Choroid plexus epithelial cell (primary cell): Measurements from ENCODE around the gene CD200.
"Not testable (repeated sequence)": the region's sequence is repeated elsewhere in the genome, so short reads cannot be mapped to it uniquely, and the experiment has no call there.

Experiments used
- DNase-seq: peaks from one replicate; pipeline ENCODE4 v3.0.0-alpha.2; 2010; ENCODE audit warnings: low read depth
- H3K4me3 ChIP-seq: 2 replicates; pipeline ENCODE4 v1.5.1; 2011; ENCODE audit warnings: low read depth, mild to moderate bottlenecking, control low read depth, low read length, moderate library complexity
- TF ChIP-seq, protein P1 (sequence below): conservative IDR thresholded peaks from 2 replicates; pipeline ENCODE4 v1.5.1; 2011; ENCODE audit warnings: low read depth, mild to moderate bottlenecking, control low read depth, inconsistent platforms, low read length, moderate library complexity

The CD200 gene

DNA sequence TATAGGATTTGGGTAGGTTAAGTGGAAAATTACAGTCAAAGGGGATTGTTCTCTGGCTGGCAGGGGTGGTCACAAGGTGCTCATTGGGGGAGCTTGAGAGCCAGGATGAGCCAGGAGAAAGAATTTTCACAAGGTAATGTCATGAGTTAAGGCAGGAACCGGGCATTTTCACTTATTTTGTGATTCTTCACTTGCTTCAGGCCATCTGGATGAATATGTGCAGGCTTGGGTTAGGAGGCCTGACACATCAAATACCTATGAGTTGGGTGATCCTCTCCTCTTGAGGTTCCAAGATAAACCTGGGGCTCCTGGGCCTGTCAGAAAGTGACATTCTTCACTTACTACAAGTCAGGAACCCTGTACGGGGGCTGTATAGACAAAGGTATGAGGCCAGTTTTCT is 68.7 kb downstream of the CD200 start:
- TF ChIP-seq, protein P1, sequence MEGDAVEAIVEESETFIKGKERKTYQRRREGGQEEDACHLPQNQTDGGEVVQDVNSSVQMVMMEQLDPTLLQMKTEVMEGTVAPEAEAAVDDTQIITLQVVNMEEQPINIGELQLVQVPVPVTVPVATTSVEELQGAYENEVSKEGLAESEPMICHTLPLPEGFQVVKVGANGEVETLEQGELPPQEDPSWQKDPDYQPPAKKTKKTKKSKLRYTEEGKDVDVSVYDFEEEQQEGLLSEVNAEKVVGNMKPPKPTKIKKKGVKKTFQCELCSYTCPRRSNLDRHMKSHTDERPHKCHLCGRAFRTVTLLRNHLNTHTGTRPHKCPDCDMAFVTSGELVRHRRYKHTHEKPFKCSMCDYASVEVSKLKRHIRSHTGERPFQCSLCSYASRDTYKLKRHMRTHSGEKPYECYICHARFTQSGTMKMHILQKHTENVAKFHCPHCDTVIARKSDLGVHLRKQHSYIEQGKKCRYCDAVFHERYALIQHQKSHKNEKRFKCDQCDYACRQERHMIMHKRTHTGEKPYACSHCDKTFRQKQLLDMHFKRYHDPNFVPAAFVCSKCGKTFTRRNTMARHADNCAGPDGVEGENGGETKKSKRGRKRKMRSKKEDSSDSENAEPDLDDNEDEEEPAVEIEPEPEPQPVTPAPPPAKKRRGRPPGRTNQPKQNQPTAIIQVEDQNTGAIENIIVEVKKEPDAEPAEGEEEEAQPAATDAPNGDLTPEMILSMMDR, result no peak
- no peak for DNase-seq
- H3K4me3 ChIP-seq, result no peak overlapping the region

DNA sequence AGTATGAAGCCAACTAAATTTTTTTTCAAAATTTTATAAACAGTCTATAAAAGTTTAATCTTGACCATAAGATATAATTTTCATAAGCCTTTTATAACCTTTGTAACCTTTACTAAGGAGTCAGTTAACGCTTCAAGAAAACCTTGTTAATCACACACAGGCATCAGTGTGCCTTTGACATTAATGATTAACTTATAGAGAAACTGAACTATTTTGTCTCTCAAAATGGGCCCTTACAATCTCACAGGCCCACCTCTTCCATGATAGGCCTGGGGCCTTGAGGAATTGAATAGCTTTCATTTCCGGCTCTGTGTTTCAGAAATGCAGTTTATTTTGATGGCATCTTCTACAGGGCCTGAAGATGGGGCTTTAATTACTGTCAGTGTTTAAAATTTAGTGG is 70.1 kb downstream of the CD200 start:
- TF ChIP-seq, protein P1, result no peak
- DNase-seq, result no peak
- H3K4me3 ChIP-seq, result no peak overlapping the region

DNA sequence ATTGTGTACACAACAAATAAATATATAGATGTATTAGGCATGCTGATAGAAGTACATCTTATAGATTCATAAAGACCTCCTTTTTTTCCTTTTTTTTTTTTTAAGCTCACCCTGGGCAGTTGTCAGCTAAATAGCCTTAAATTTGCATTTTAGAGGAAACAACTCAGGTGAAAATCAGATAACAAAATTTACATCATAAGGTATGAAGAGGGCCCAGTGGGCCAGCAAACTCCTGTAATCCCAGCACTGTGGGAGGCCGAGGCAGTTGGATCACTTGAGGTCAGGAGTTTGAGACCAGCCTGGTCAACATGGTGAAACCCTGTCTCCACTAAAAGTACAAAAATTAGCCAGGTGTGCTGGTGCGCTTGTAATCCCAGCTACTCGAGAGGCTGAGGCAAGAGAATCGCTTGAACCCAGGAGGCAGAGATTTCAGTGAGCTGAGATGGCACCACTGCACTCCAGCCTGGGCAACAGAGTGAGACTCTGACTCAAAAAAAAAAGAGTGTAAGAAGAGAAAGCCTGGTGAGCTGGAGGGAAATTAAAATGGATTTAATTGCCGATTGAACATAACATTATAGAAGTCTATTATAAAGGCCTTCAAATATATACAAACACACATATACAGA is 72.1 kb downstream of the CD200 start:
- DNase-seq, H3K4me3 ChIP-seq: not testable (repeated sequence)

DNA sequence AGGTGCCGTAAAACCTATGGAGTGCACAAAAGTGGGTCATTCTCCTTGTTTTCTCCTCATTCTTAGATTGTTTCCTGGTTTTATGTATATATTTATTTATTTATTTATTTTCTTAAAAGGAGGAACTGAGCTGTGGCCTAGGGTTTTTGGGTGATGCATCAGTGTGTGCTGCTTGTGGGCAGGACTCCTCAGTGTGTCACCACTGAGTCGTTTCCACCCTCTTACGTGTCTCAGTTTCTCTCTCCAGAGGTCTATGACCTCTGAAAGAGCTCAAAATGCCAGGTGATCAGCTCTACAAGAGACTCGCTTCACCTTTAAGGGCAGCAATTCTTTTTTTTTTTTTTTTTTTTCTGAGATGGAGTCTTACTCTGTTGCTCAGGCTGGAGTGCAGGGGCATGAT is 72.9 kb downstream of the CD200 start:
- TF ChIP-seq, protein P1, result no peak
- H3K4me3 ChIP-seq, result no peak overlapping the region
- DNase-seq, result no peak

DNA sequence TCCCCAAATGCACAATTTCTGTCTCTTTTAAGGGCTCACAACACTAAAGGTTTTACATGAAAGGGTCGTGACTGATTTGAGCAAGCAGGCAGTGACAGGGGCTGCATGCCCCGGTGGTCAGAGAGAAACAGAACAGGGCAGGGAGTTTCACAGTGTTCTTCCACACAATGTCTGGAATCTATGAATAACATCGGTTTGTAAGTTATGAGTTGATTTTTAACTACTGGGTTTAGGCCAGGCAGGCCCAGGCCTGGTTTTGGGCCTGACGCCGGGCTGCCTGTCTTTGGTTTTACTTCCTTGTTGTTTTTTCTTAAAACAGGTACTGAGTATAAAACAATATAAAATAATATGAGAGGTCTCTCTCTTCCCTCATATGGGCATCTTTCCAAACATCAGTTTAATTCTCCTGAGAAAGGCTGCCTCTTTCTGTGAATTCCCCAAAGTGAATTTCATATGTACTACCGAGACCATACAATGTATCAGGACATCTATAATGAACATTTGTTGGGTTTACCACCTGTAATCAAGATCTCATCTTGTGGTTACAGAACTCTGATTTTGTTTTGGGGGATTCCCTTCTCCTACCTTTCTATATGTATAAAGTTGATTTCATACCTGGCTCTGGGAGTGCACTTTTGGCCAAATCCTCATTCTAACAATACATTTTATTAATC is 74.4 kb downstream of the CD200 start:
- no peak overlapping the region for H3K4me3 ChIP-seq
- no peak for DNase-seq
- TF ChIP-seq, protein P1, result no peak

DNA sequence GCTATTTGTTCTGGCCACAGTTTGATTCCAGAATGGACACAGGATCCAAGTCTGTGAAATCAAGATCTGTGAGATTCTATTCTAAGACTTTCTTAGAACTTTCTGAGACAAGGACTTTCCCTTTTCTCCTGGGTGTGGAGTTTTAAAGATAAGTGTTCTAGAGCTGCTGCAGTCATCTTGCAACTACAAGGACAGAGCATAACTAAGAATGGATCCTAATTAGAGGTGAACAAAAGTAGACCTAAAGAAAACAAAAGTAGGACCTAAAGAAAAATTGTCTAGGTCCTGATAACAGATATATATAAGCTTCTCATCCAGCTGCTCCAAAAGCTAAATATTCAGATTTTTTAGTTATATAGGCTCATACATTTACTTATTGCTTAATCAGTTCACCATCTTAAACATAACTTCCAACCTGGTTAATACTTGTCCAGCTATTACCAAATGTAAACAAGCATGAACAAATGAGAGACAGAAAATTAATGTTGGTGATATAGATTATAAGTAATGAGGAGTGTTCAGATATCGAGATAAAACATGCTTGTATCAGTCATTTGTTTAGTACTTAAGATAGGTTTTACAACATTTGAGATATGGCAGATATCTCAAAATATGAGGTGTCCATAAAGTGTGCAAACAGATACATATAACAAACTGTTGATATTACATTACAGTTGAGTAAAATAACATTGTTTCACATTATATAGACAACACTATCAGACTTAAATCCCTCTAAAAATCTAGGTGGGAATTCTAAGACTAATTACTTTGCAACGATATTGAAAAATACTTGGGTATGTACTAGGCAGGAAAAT is 75.1 kb downstream of the CD200 start:
- TF ChIP-seq, protein P1, result no peak
- no peak overlapping the region for H3K4me3 ChIP-seq
- DNase-seq, result no peak

DNA sequence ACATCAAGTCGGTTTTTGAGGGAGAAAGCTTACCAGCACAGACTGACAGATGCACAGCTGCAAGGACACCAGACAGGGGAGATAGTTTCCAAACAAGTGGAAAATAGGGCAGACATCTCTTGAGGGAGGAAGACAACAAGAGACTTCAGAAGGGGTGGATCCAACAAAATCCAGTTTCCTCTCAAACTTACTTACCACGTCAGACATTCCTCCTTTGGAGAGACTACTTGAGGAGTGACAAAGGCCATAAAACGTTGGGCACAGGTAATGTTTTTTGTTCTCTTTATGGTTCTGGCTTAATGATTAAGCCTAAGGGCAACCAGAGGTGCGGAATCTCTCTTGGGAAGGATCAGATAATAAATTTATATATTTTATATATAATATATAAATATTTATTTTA is 76.1 kb downstream of the CD200 start:
- H3K4me3 ChIP-seq, result no peak overlapping the region
- TF ChIP-seq, protein P1, result no peak
- DNase-seq, result no peak
